Caco-2 (cell line): ENCODE measurements around the gene MARCHF11. TPM values are rescaled to one million over a fixed set of nuclear protein-coding genes. Genes with fewer than 3 reads are reported as not detected.

ENCODE experiments used
- BruUV-seq: library from RNA; stranded (reverse); fragments of 400-500 nt; replicated peaks from 2 replicates; lab custom pipeline; 2021; lab: Mats Ljungman, UMichigan
- CTCF ChIA-PET: fragments of 300-600 bp; sonication (Branson Sonifier 250); formaldehyde crosslinking; loops from one replicate; lab custom pipeline; 2022; ENCODE audit warnings: antibody characterized with exemption; lab: Charles Lee
- POLR2A ChIA-PET: fragments of 300-600 bp; sonication (Branson Sonifier 250); formaldehyde crosslinking; loops from one replicate; lab custom pipeline; 2022; ENCODE audit warnings: antibody characterized with exemption; lab: Charles Lee
- DNase-seq, 2 experiments: peaks; one replicate each; pipeline versions ENCODE4 v3.0.0 to v3.0.0-alpha.2; 2020 to 2022
- H3K27me3 ChIP-seq: replicated peaks from 2 replicates; pipeline ENCODE4 v1.6.0; 2011; ENCODE audit warnings: low read length; ENCODE audit not compliant: control insufficient read depth, insufficient read depth
- H3K36me3 ChIP-seq: 2 replicates; pipeline ENCODE4 v1.5.1; 2011; ENCODE audit warnings: low read length; ENCODE audit not compliant: control insufficient read depth, insufficient read depth
- H3K4me1 ChIP-seq: fragments of 250-450 bp; sonication (Bioruptor Pico); 2 replicates; pipeline ENCODE4 v1.5.1; 2020; ENCODE audit warnings: mild to moderate bottlenecking
- H3K4me3 ChIP-seq: 2 replicates; pipeline ENCODE4 v1.5.1; 2011; ENCODE audit warnings: low read depth, mild to moderate bottlenecking, control low read depth, low read length
- H3K9me3 ChIP-seq: fragments of 250-450 bp; sonication (Bioruptor Pico); 2 replicates; pipeline ENCODE4 v1.5.1; 2020; ENCODE audit warnings: mild to moderate bottlenecking, moderate library complexity
- H3K27ac Mint-ChIP-seq: one replicate; pipeline ENCODE4 v1.8.0; 2022; ENCODE audit warnings: mixed read lengths; ENCODE audit not compliant: unreplicated experiment
- H3K27me3 Mint-ChIP-seq: one replicate; pipeline ENCODE4 v1.8.0; 2022; ENCODE audit warnings: mixed read lengths; ENCODE audit not compliant: insufficient read depth, unreplicated experiment
- H3K36me3 Mint-ChIP-seq: one replicate; pipeline ENCODE4 v1.8.0; 2022; ENCODE audit warnings: mild to moderate bottlenecking, mixed read lengths; ENCODE audit not compliant: insufficient read depth, unreplicated experiment
- H3K4me1 Mint-ChIP-seq: one replicate; pipeline ENCODE4 v1.8.0; 2022; ENCODE audit warnings: low read depth, mixed read lengths; ENCODE audit not compliant: unreplicated experiment
- H3K4me3 Mint-ChIP-seq: one replicate; pipeline ENCODE4 v1.8.0; 2022; ENCODE audit warnings: mild to moderate bottlenecking, moderate library complexity, mixed read lengths; ENCODE audit not compliant: unreplicated experiment
- H3K9me3 Mint-ChIP-seq: one replicate; pipeline ENCODE4 v1.8.0; 2022; ENCODE audit warnings: mixed read lengths; ENCODE audit not compliant: unreplicated experiment
- intact Hi-C: fragments of 100-400 bp; cut with micrococcal nuclease; formaldehyde crosslinking; loops from one replicate; pipeline ENCODE4 v1.10.0; 2022; ENCODE audit not compliant: unreplicated experiment
- total RNA-seq: library from RNA; stranded (reverse); gene quantifications from 2 replicates; pipeline ENCODE4 v1.2.3, GENCODE V29; 2022
- TF ChIP-seq, protein P1 (sequence below), 2 experiments: fragments of 200-600 bp in 1 of 2; IDR thresholded peaks; 1 replicate in 1 of 2; 2 replicates in 1 of 2; pipeline versions ENCODE4 v1.5.1 to v1.8.0; 2011 to 2022; ENCODE audit warnings: antibody characterized with exemption in 1 of 2, control low read depth in 1 of 2, inconsistent platforms in 1 of 2, low read depth in 1 of 2, low read length in 1 of 2, mild to moderate bottlenecking in 1 of 2, moderate library complexity in 1 of 2; ENCODE audit not compliant: insufficient read depth in 1 of 2, severe bottlenecking in 1 of 2, unreplicated experiment in 1 of 2

The MARCHF11 gene
- total RNA-seq, 1 experiment from 2014 or later, result 1.5 TPM

GRCh38 chr5:16120579-16120978 is 59.0 kb downstream of the MARCHF11 start:
- Mint-ChIP-seq H3K27ac (no peak overlapping the region), H3K9me3 (peaks cover 11% of the 10 kb centered on the region), H3K4me1 (no peaks in the 10 kb centered on the region), H3K27me3 (peaks cover 15% of the 10 kb centered on the region), H3K36me3 (no peaks in the 10 kb centered on the region), H3K4me3 (no peak overlapping the region)
- Histone ChIP-seq H3K36me3 (no peaks in the 10 kb centered on the region), H3K4me3 (no peak overlapping the region), H3K9me3 (no peaks in the 10 kb centered on the region), H3K4me1 (no peaks in the 10 kb centered on the region), H3K27me3 (no peaks in the 10 kb centered on the region)
- intact Hi-C loops, result no loop called here
- CTCF ChIA-PET, result no interaction called here
- no TSS peak for BruUV-seq
- DNase-seq, result no peak
- TF ChIP-seq, protein P1, sequence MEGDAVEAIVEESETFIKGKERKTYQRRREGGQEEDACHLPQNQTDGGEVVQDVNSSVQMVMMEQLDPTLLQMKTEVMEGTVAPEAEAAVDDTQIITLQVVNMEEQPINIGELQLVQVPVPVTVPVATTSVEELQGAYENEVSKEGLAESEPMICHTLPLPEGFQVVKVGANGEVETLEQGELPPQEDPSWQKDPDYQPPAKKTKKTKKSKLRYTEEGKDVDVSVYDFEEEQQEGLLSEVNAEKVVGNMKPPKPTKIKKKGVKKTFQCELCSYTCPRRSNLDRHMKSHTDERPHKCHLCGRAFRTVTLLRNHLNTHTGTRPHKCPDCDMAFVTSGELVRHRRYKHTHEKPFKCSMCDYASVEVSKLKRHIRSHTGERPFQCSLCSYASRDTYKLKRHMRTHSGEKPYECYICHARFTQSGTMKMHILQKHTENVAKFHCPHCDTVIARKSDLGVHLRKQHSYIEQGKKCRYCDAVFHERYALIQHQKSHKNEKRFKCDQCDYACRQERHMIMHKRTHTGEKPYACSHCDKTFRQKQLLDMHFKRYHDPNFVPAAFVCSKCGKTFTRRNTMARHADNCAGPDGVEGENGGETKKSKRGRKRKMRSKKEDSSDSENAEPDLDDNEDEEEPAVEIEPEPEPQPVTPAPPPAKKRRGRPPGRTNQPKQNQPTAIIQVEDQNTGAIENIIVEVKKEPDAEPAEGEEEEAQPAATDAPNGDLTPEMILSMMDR (IDR thresholded peaks at IDR 0.05; ENCODE audit: insufficient read depth in 1 of 2, low read depth in 1 of 2, low read length in 1 of 2, severe bottlenecking in 1 of 2, unreplicated experiment in 1 of 2), result no peak
- POLR2A ChIA-PET, result no interaction called here

GRCh38 chr5:16119790-16120189 is 59.8 kb downstream of the MARCHF11 start:
- Histone ChIP-seq H3K27me3 (no peaks in the 10 kb centered on the region), H3K36me3 (no peaks in the 10 kb centered on the region), H3K9me3 (no peaks in the 10 kb centered on the region), H3K4me3 (no peak overlapping the region), H3K4me1 (no peaks in the 10 kb centered on the region)
- ChIA-PET CTCF (no interaction called here), POLR2A (no interaction called here)
- H3K27ac Mint-ChIP-seq, result no peak overlapping the region
- peaks cover 11% of the 10 kb centered on the region for H3K9me3 Mint-ChIP-seq
- intact Hi-C loops, result no loop called here
- H3K4me1 Mint-ChIP-seq, result no peaks in the 10 kb centered on the region
- H3K36me3 Mint-ChIP-seq, result no peaks in the 10 kb centered on the region
- peaks cover 17% of the 10 kb centered on the region for H3K27me3 Mint-ChIP-seq
- BruUV-seq, result no TSS peak
- DNase-seq, result no peak
- H3K4me3 Mint-ChIP-seq, result no peak overlapping the region
- TF ChIP-seq, protein P1 (IDR thresholded peaks at IDR 0.05; ENCODE audit: insufficient read depth in 1 of 2, low read depth in 1 of 2, low read length in 1 of 2, severe bottlenecking in 1 of 2, unreplicated experiment in 1 of 2), result no peak

GRCh38 chr5:16115140-16115539 is 64.5 kb downstream of the MARCHF11 start:
- DNase-seq, result no peak
- POLR2A ChIA-PET, result no interaction called here
- no peak overlapping the region for H3K27ac Mint-ChIP-seq
- no peak overlapping the region for H3K4me3 Mint-ChIP-seq
- TF ChIP-seq, protein P1 (IDR thresholded peaks at IDR 0.05; ENCODE audit: insufficient read depth in 1 of 2, low read depth in 1 of 2, low read length in 1 of 2, severe bottlenecking in 1 of 2, unreplicated experiment in 1 of 2), result no peak
- H3K4me1 ChIP-seq, result no peaks in the 10 kb centered on the region
- H3K9me3 ChIP-seq, result no peaks in the 10 kb centered on the region
- H3K4me3 ChIP-seq, result no peak overlapping the region
- H3K4me1 Mint-ChIP-seq, result no peaks in the 10 kb centered on the region
- peaks cover 14% of the 10 kb centered on the region for H3K27me3 Mint-ChIP-seq
- H3K27me3 ChIP-seq, result no peaks in the 10 kb centered on the region
- BruUV-seq, result no TSS peak
- no peaks in the 10 kb centered on the region for H3K9me3 Mint-ChIP-seq
- H3K36me3 Mint-ChIP-seq, result no peaks in the 10 kb centered on the region
- intact Hi-C loops, result no loop called here
- no peaks in the 10 kb centered on the region for H3K36me3 ChIP-seq
- CTCF ChIA-PET, result no interaction called here
